Inferior parietal cortex (tissue), 1 donor: ENCODE measurements around the gene IFRD2.
"Not testable (repeated sequence)": the region's sequence is repeated elsewhere in the genome, so short reads cannot be mapped to it uniquely, and the experiment has no call there.

Experiments used
- DNase-seq: peaks from one replicate; pipeline ENCODE4 v3.0.0-alpha.2; 2016; ENCODE audit errors: extremely low spot score

Gene IFRD2

DNA sequence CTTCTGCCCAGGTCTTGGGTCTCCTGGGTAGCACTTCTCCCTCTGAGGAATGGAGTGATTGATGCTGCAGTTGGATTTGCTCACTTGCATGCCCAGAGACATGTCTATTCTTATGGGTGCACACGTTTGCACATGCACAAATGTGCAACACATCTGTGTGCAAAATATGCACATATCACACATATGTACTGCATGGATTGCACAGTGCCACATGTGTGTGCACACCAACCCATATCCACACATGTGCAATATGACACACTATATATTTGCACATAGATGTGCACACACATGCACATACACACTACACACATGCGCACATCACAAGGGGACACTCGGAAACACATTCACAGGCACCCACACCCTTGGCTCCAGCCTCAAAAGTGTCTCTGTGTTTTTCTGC is 24.0 kb downstream of the IFRD2 start:
- DNase-seq = no peak

- DNase-seq = no peak
These were observed 24.8 kb downstream of the IFRD2 start for GRCh38 chr3:50267280-50267913.

DNA sequence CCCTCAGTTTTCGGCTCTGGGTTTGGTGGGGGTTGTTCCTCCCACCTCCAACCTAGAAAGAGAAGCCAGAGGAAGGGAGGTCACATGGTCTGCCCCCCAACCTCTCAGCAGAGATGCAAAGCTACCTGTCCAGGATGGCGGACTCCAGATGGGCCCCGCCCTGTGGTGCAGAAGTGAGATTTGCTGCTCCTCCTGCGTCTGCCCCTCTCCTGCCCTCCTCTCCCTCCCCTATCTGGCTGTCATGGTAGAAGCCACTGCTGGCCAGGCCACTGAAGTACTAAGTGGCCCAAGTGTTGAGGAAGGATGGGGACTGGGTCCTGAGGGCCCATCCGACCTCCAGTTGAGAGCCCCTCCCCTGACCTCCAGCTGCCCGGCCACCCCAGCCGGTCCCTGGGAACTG is 25.4 kb downstream of the IFRD2 start:
- no peak for DNase-seq

DNA sequence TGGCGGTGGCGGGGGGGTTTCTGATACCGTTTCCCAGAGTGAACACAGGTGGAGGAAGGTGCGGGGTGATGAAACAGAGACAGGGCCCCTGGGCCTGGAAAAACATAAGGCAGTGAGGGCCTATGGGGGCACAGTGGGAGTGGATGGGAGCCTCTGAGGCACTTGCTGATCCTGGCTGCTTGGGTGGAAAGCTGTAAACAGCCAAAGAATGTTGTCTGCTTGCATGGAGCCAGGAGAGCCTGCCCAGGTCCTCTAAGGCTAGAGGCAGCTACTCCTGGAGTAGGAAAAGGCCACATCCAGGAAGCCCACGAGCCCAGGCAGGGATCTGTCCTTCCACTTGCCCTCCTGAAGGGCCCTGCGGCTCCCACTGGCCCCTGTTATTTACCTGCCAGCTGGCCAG is 26.2 kb downstream of the IFRD2 start:
- DNase-seq = no peak

DNA sequence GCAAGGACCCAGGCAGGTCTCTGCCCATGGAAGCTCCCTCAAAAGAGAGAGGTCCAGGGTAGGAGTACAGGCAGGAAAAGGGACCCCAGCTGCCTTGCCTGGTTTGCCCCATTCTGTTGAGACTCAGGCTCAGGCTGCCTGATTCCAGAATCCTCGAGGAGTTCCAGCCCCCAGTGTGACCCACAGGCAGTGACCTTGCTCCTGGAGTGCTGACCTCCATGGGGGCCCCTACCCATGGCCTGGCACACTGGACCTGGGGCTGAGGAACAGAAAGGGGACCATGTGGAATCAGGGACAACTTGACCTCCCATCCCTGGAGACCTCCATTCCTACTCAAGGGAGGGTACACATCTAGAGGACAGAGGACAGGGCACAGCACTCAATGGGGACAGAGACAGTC is 26.7 kb downstream of the IFRD2 start:
- no peak for DNase-seq

- DNase-seq = no peak
These were observed 27.2 kb downstream of the IFRD2 start for GRCh38 chr3:50264964-50265485.

DNA sequence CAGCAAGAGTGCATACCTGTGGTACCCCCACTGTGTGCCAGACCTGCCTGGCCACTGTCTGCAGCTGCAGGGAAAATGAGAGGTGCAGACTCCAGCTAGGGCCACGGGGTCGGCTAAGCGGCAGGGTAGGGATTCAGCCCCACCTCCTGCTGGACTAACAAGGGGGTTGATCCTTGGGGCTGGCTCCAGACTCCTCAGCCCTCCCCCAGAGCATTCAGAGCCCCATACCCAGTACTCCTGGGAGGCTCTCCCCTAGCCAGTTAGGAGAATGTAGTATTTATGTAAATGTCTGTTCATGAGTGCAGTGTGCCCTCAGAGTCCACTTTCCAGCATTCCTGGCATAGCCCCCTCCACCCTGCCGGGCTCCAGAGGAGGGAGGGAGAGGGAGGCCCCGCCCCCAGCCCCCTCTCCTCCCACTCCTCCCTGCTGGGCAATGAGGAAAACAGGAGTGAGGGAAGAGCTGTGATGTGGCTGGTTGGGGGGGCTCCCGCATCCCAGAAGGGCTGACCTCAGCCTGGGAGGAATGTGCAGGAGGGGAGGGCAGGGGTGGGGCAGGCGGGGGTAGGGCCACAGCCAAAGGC is 27.8 kb downstream of the IFRD2 start:
- DNase-seq = peak; percentile 55

DNA sequence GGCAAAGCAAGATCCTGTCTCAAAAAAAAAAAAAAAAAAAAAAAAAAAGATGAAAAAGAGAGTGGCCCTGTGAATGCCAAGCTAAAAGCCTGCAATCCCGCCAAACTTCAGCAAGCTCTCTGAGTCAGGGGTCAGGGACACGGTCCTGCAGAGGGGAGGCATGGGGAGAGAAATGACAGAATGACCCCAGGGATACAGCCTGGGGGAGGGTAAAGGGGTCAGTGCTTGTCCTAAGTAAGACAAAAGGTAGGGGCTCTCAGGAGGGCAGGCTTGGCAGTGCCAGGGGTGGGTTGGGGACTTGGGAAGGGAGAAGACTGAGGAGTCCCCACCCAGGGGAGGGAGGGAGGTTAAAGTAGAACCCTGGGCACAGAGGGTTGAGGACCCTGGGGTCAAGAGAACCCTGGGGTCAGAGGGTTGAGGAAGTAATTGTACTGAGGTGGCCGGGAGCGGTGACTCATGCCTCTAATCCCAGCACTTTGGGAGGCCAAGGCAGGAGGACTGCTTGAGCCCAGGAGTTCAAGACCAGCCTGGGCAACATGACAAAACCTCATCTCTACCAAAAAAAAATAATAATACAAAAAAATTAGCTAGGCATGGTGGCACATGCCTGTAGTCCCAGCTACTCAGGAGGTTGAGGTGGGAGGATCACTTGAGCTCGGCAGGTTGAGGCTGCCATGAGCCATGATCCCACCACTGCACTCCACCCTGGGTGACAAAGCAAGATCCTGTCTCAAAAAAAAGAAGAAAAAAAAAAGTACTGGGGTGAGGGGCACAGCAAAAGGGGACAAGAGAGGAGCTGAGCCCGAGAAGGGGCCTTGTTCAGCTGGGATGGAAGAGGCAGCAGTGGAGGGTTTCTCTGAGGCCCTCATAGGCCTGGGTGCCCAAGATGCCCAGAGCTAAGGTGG is 28.5 kb downstream of the IFRD2 start:
- DNase-seq = no peak

- no peak for DNase-seq
These were observed 29.5 kb downstream of the IFRD2 start for GRCh38 chr3:50262778-50263177.

DNA sequence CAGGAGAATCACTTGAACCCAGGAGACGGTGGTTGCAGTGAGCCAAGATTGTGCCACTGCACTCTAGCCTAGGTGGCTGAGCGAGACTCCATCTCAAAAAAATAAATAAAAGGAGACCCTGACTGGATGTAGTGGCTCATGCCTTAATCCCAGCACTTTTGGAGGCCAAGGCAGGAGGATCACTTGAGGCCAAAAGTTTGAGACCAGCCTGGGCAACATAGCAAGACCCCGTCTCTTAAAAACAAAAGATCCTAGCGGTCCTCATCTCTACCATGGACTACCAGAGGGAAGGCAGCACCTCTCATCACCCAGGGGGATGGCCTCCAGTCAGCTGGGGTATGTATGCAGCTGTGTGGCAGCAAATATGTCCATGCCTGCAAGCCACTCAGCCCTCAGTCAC is 30.0 kb downstream of the IFRD2 start:
- DNase-seq = not testable (repeated sequence)

- DNase-seq = no peak
These were observed 30.7 kb downstream of the IFRD2 start for GRCh38 chr3:50261505-50261904.

DNA sequence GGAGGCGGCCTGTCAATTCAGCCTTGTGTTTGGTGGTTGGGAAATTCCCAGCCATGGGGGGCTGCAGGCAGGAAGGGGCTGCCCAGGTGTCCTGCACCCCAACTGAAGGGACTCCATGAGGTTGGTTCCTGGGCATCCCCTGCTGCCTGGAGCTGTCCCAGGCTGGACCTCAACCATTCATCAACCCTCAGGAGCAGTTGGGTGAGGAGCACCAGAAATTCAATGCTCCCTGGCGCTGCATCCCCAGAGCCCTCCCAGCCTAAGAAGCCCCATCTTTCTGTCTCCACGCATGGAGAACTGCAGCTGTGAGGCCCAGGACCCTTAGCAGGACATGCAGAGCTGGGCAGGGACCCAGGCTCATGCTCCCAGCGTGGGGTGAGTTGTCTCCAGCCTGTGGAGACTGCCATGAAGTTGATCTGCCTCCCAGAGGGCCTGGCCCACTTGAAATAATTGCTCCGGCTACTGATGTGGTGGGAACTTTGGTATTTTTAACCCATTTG is 31.2 kb downstream of the IFRD2 start:
- DNase-seq = no peak

- DNase-seq = peak; percentile 90
These were observed 31.9 kb downstream of the IFRD2 start for GRCh38 chr3:50260027-50260941.

- no peak for DNase-seq
These were observed 32.7 kb downstream of the IFRD2 start for GRCh38 chr3:50259432-50260026.

DNA sequence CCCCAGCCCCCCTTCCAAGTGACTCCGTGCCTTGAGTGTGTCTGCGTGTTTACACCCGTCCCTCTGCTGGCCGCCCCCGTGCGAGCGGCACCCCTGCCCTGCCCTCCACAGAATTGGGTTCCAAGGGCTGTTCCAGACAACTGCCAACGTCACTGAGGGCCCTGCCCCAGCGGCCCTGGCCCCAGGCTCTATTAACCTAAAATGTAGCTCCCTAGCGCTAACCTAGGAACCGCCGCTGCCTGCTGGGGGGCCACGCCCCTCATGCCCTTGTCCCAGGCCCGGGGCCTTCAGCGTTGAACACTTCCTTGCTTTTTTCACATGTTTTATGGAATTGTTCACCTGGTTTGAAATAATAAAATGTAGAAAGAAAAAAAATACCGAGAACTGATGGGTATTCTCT is 33.2 kb downstream of the IFRD2 start:
- no peak for DNase-seq

DNA sequence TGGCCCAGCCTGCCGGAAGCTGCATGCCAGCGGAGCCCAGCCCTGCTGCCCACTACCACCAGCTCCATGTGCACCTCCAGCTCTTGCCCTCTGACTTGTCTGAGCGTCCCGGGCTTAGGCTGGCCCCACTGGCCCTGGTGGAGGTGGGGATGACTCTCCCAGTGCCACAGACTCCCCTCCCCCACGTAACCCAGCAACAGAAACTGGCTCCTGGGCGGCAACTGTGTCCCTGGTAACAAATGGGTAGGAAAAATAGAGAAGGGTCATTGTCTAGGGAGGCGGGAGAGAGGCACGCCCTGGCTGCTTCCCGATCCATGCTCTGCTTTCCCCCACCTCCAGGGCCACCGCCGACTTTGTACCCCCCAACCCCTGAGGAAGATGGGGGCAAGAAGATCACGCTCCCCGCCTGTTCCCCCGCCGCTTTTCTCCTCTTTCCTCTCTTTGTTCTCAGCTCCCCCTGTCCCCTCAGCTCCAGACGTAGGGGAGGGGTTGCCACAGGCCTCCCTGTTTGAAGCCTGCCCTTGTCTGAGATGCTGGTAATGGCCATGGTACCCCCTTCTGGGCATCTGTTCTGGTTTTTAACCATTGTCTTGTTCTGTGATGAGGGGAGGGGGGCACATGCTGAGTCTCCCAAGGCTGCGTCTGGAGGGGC is 34.1 kb downstream of the IFRD2 start:
- no peak for DNase-seq

GRCh38 chr3:50256978-50257890 is 35.0 kb downstream of the IFRD2 start:
- no peak for DNase-seq

- no peak for DNase-seq
These were observed 37.0 kb downstream of the IFRD2 start for GRCh38 chr3:50255251-50255615.

GRCh38 chr3:50254577-50255250 is 37.5 kb downstream of the IFRD2 start:
- no peak for DNase-seq
